Esophagus muscularis mucosa (tissue), 3 donors: ENCODE results near the gene KIF26B.
A peak's percentile ranks its signal among the peaks of the same experiment; 100 is the strongest.

Experiments used
- POLR2A ChIP-seq: fragments of 450-650 bp; IDR thresholded peaks from one replicate; pipeline ENCODE4 v1.6.1; 2017; ENCODE audit warnings: antibody characterized with exemption, moderate library complexity, mild to moderate bottlenecking, low read depth
- TF ChIP-seq, protein P1 (sequence below), 3 experiments: fragments of 200-600 bp in 2 of 3; fragments of 450-650 bp in 1 of 3; sonication (generic) in 2 of 3; IDR thresholded peaks; one replicate each; pipeline ENCODE4 v1.5.1; 2017 to 2019; ENCODE audit warnings: antibody characterized with exemption in 3 of 3, mild to moderate bottlenecking in 2 of 3, moderate library complexity in 1 of 3

GRCh38 chr1:245153081-245153551 lies 1.7 kb upstream of the KIF26B start:
- TF ChIP-seq POLR2A: no peak
- TF ChIP-seq, protein P1, sequence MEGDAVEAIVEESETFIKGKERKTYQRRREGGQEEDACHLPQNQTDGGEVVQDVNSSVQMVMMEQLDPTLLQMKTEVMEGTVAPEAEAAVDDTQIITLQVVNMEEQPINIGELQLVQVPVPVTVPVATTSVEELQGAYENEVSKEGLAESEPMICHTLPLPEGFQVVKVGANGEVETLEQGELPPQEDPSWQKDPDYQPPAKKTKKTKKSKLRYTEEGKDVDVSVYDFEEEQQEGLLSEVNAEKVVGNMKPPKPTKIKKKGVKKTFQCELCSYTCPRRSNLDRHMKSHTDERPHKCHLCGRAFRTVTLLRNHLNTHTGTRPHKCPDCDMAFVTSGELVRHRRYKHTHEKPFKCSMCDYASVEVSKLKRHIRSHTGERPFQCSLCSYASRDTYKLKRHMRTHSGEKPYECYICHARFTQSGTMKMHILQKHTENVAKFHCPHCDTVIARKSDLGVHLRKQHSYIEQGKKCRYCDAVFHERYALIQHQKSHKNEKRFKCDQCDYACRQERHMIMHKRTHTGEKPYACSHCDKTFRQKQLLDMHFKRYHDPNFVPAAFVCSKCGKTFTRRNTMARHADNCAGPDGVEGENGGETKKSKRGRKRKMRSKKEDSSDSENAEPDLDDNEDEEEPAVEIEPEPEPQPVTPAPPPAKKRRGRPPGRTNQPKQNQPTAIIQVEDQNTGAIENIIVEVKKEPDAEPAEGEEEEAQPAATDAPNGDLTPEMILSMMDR (IDR thresholded peaks at IDR 0.05): peak; percentile 67 to 71 (median 69)
